Testis (tissue), 5 donors: Measurements from ENCODE around the gene LARGE2. TPM values are rescaled to one million over a fixed set of nuclear protein-coding genes. Genes with fewer than 3 reads are reported as not detected.

ENCODE experiments used
- DNase-seq: peaks from one replicate; pipeline ENCODE4 v3.0.0-alpha.2; 2019
- H3K27ac ChIP-seq, 2 donors: fragments of 200-600 bp; sonication (generic); one replicate each; pipeline ENCODE4 v1.5.1; 2019
- H3K27me3 ChIP-seq: fragments of 200-600 bp; sonication (generic); one replicate; pipeline ENCODE4 v1.5.1; 2019
- H3K36me3 ChIP-seq: fragments of 200-600 bp; sonication (generic); one replicate; pipeline ENCODE4 v1.5.1; 2017; ENCODE audit warnings: low read depth; ENCODE audit errors: missing control alignments
- H3K4me1 ChIP-seq: fragments of 200-600 bp; sonication (generic); one replicate; pipeline ENCODE4 v1.5.1; 2019
- H3K4me3 ChIP-seq, 2 donors: fragments of 200-600 bp; sonication (generic); one replicate each; pipeline ENCODE4 v1.5.1; 2017 to 2019
- H3K9me3 ChIP-seq: fragments of 200-600 bp; sonication (generic); one replicate; pipeline ENCODE4 v1.5.1; 2017
- CTCF ChIP-seq, 3 experiments: fragments of 450-650 bp in 2 of 3; fragments of 200-600 bp in 1 of 3; sonication (generic) in 1 of 3; IDR thresholded peaks; one replicate each; pipeline ENCODE4 v1.5.1; 2016 to 2019; ENCODE audit warnings: antibody characterized with exemption in 3 of 3, mild to moderate bottlenecking in 2 of 3, moderate library complexity in 1 of 3
- POLR2A ChIP-seq: fragments of 450-650 bp; IDR thresholded peaks from one replicate; pipeline ENCODE4 v1.6.1; 2017; ENCODE audit warnings: antibody characterized with exemption, mild to moderate bottlenecking, moderate library complexity
- WGBS, 2 donors: methylation state at CpG; one replicate each; pipeline ENCODE4 v1.1.5; 2018; 5-methylcytosine and 5-hydroxymethylcytosine counted together
- intact Hi-C: fragments of 100-400 bp; cut with DNase I; formaldehyde crosslinking; loops from one replicate; pipeline ENCODE4 v1.15.1; 2023; ENCODE audit warnings: low total_unique reads
- long read RNA-seq, 2 donors: transcript quantifications; one replicate each; lab custom pipeline, GENCODE V29; 2026
- polyA plus RNA-seq: library from polyadenylated mRNA; stranded (reverse); fragments of 350-450 nt; fragmentation: Illumina TruSeq; extraction: RNeasy Lipid Tissue Mini Kit (QIAGEN cat#74804); gene quantifications from one replicate; pipeline ENCODE4 v1.2.3, GENCODE V29; 2014; ENCODE audit warnings: low read depth, low replicate concordance; ENCODE audit not compliant: insufficient read depth
- total RNA-seq, 2 donors: library from RNA; depleted of rRNA; stranded (reverse); fragments of >200 nt; gene quantifications; one replicate each; pipeline ENCODE4 v1.2.3, GENCODE V29; 2016

LARGE2 gene
- total RNA-seq (1 to 10 TPM; 2.1 to 3.4 TPM), polyA plus RNA-seq (4.7 TPM)
- long read RNA-seq, donor 1 = 0 reads
- long read RNA-seq, donor 2, partial matches to known transcripts = 0 of 2 reads
- long read RNA-seq, donor 2, other reads (novel, unspliced or antisense) = 0 of 2 reads

- Histone ChIP-seq H3K4me1 (peaks cover 14% of the 10 kb centered on the region), H3K27me3 (no peaks in the 10 kb centered on the region), H3K4me3 (peak within 1 kb of the TSS; percentile 41 to 54), H3K9me3 (no peaks in the 10 kb centered on the region), H3K27ac (peak within 1 kb of the TSS; percentile 3 to 59), H3K36me3 (no peaks in the 10 kb centered on the region)
- WGBS, 2 donors = 0 to 2% methylated on average over 8 to 49 of the region's 73 CpGs
- no peak for DNase-seq
- TF ChIP-seq CTCF (IDR thresholded peaks at IDR 0.05) = no peak
- no peak for TF ChIP-seq POLR2A
- intact Hi-C loops = no loop called here
Observed at GRCh38 chr11:45922425-45923082, at the start of gene LARGE2. LARGE2 (plus strand) TSS chr11:45922656; CDS start chr11:45922883, 227 bp downstream.

GRCh38 chr11:45876401-45876800, 46.1 kb upstream of the LARGE2 start:
- Histone ChIP-seq H3K27me3 (no peaks in the 10 kb centered on the region), H3K9me3 (no peaks in the 10 kb centered on the region), H3K27ac (no peak overlapping the region), H3K4me3 (no peak overlapping the region), H3K4me1 (no peaks in the 10 kb centered on the region), H3K36me3 (no peaks in the 10 kb centered on the region)
- 56 to 69% methylated on average over 6 of the region's 6 CpGs for WGBS, 2 donors
- no peak for TF ChIP-seq POLR2A
- TF ChIP-seq CTCF (IDR thresholded peaks at IDR 0.05) = no peak
- intact Hi-C loops = no loop called here
- DNase-seq = no peak

- H3K4me1 ChIP-seq = no peaks in the 10 kb centered on the region
- DNase-seq = no peak
- no peak overlapping the region for H3K27ac ChIP-seq
- no peaks in the 10 kb centered on the region for H3K36me3 ChIP-seq
- TF ChIP-seq POLR2A (no peak), CTCF (IDR thresholded peaks at IDR 0.05) (no peak)
- WGBS, 2 donors = 83 to 96% methylated on average over 8 of the region's 8 CpGs
- intact Hi-C loops = no loop called here
- H3K27me3 ChIP-seq = no peaks in the 10 kb centered on the region
- no peaks in the 10 kb centered on the region for H3K9me3 ChIP-seq
- H3K4me3 ChIP-seq = no peak overlapping the region
Observed at GRCh38 chr11:45877221-45877620, 45.2 kb upstream of the LARGE2 start.

DNA sequence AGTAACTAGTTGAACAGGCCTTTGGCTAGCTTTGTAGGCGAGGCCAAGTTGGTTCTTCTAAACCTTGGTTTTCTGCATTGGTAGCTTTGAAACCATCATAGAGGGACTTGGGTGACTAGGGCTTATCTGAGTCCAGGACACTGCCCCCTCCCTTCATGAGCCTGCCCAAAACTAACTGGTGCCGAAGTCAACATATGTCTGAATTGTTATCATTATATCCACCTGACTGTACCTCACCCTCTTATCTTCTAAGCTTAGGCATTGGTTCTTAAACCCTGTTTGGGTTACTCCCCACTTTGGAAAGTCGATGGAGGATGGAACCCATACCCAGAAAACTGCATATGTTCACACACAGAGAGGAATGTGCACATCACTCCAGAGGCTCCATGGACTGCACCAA, 44.6 kb upstream of the LARGE2 start:
- Histone ChIP-seq H3K4me3 (no peak overlapping the region), H3K9me3 (no peaks in the 10 kb centered on the region), H3K27ac (no peak overlapping the region), H3K4me1 (no peaks in the 10 kb centered on the region), H3K27me3 (no peaks in the 10 kb centered on the region), H3K36me3 (no peaks in the 10 kb centered on the region)
- WGBS, 2 donors = 91 to 96% methylated on average over 3 of the region's 3 CpGs
- no peak for TF ChIP-seq CTCF (IDR thresholded peaks at IDR 0.05)
- TF ChIP-seq POLR2A = no peak
- intact Hi-C loops = no loop called here
- no peak for DNase-seq
